HepG2 (cell line): Measurements from ENCODE around the gene CLBA1. TPM values are rescaled to one million over a fixed set of nuclear protein-coding genes. Genes with fewer than 3 reads are reported as not detected.
A peak's percentile ranks its signal among the peaks of the same experiment; 100 is the strongest.

ENCODE experiments used
- ATAC-seq: fragments of 200-7000 bp; cut with Tn5 transposase; 3 replicates; pipeline ENCODE4 v1.9.1; 2020; ENCODE audit warnings: mild to moderate bottlenecking, moderate library complexity
- BruUV-seq: library from RNA; stranded (reverse); fragments of 400-500 nt; replicated peaks from 2 replicates; lab custom pipeline; 2021; lab: Mats Ljungman, UMichigan
- CTCF ChIA-PET: fragments of 300-600 bp; formaldehyde crosslinking; extraction: SDS; loops from one replicate; lab custom pipeline; 2021; ENCODE audit warnings: low total read pairs, inconsistent platforms, low intra/inter-chr PET ratio; lab: Yijun Ruan, JAX
- POLR2A ChIA-PET: fragments of 350-600 bp; sonication (Branson Sonifier 250); formaldehyde crosslinking; loops from one replicate; lab custom pipeline; 2020; ENCODE audit warnings: antibody characterized with exemption, inconsistent platforms; lab: Yijun Ruan, JAX
- DNase-seq: peaks from one replicate; pipeline ENCODE4 v3.0.0-alpha.2; 2015; ENCODE audit warnings: low spot score
- FAIRE-seq: peaks from 3 replicates; lab custom pipeline; 2011; peaks lifted over from hg19 to GRCh38; lab: Jason Lieb, UNC
- H2AFZ ChIP-seq: one replicate; pipeline ENCODE4 v1.6.1; 2011; ENCODE audit warnings: low read length, inconsistent platforms
- H3K27ac ChIP-seq: fragments of 300-600 bp; 3 replicates; pipeline ENCODE4 v1.8.0; 2011; ENCODE audit warnings: mixed run types, mild to moderate bottlenecking, mixed read lengths, low read length, inconsistent platforms; ENCODE audit not compliant: insufficient read depth; ENCODE audit errors: extremely low read length
- H3K27me3 ChIP-seq, 2 experiments: fragments of 200-600 bp in 1 of 2; 2 replicates in 1 of 2; 3 replicates in 1 of 2; pipeline versions ENCODE4 v1.6.0 to v1.8.0; 2011; ENCODE audit warnings: low read length in 2 of 2, mild to moderate bottlenecking in 2 of 2, moderate library complexity in 2 of 2, inconsistent platforms in 1 of 2; ENCODE audit not compliant: insufficient read depth in 2 of 2, control insufficient read depth in 1 of 2
- H3K36me3 ChIP-seq, 2 experiments: fragments of 200-600 bp in 1 of 2; replicated peaks in 1 of 2; 2 replicates in 1 of 2; 3 replicates in 1 of 2; pipeline versions ENCODE4 v1.5.1 to v1.8.0; 2011; ENCODE audit warnings: low read length in 2 of 2, inconsistent platforms in 1 of 2; ENCODE audit not compliant: insufficient read depth in 2 of 2, control insufficient read depth in 1 of 2
- H3K4me1 ChIP-seq: 2 replicates; pipeline ENCODE4 v1.5.1; 2012; ENCODE audit warnings: low read length, inconsistent platforms; ENCODE audit not compliant: insufficient read depth
- H3K4me2 ChIP-seq: 2 replicates; pipeline ENCODE4 v1.6.0; 2011; ENCODE audit warnings: low read depth, low read length, inconsistent platforms
- H3K4me3 ChIP-seq, 3 experiments: fragments of 200-600 bp in 1 of 3; sonication (generic), shearing (Covaris generic) in 1 of 3; replicated peaks in 1 of 3; 2 replicates each; pipeline ENCODE4 v1.5.1; 2011 to 2016; ENCODE audit warnings: low read length in 3 of 3, inconsistent platforms in 2 of 3, low read depth in 2 of 3, mild to moderate bottlenecking in 2 of 3, control low read depth in 1 of 3, mixed read lengths in 1 of 3; ENCODE audit not compliant: insufficient read depth in 1 of 3
- H3K79me2 ChIP-seq: one replicate; pipeline ENCODE4 v1.6.1; 2011; ENCODE audit warnings: low read length, inconsistent platforms; ENCODE audit not compliant: insufficient read depth
- H3K9ac ChIP-seq: 2 replicates; pipeline ENCODE4 v1.6.0; 2011; ENCODE audit warnings: mild to moderate bottlenecking, low read depth, low read length, inconsistent platforms; ENCODE audit not compliant: insufficient read depth
- H3K9me3 ChIP-seq: 2 replicates; pipeline ENCODE4 v1.5.1; 2012; ENCODE audit warnings: mild to moderate bottlenecking, low read length
- H4K20me1 ChIP-seq: 2 replicates; pipeline ENCODE4 v1.6.0; 2011; ENCODE audit warnings: inconsistent platforms, mild to moderate bottlenecking, low read length, moderate library complexity; ENCODE audit not compliant: insufficient read depth
- SKI ChIP-seq: fragments of 450-650 bp; IDR thresholded peaks from one replicate; pipeline ENCODE4 v1.6.1; 2018; ENCODE audit warnings: mild to moderate bottlenecking; ENCODE audit not compliant: partially characterized antibody
- TAF15 ChIP-seq: fragments of 200-400 bp; formaldehyde crosslinking; IDR thresholded peaks from one replicate; pipeline ENCODE4 v1.6.1; 2018; ENCODE audit warnings: mild to moderate bottlenecking, low read depth, low read length; ENCODE audit not compliant: poor library complexity, severe bottlenecking
- ZFYVE20 ChIP-seq: sonication (generic); formaldehyde crosslinking; IDR thresholded peaks from 2 replicates; pipeline ENCODE4 v1.8.0; 2023; ENCODE audit warnings: low read depth, mild to moderate bottlenecking, moderate library complexity, missing genetic modification reagents, borderline replicate concordance
- WGBS: methylation state at CpG from one replicate; pipeline ENCODE4 v1.1.6; 2017; ENCODE audit warnings: low lambda C conversion rate; 5-methylcytosine and 5-hydroxymethylcytosine counted together
- in situ Hi-C: cut with HindIII; loops from 2 replicates; pipeline ENCODE4 v1.10.0; 2017; ENCODE audit warnings: low pct_unique_long_range_greater_than_20kb; ENCODE audit not compliant: extremely low pct_ligation_motif_present
- intact Hi-C: fragments of 100-400 bp; cut with micrococcal nuclease; formaldehyde crosslinking; loops from one replicate; pipeline ENCODE4 v1.10.0; 2022; ENCODE audit not compliant: unreplicated experiment
- polyA plus RNA-seq, 8 experiments: library from polyadenylated mRNA; depleted of rRNA in 3 of 8; stranded (reverse) in 7 of 8; unstranded in 1 of 8; fragments of >200 nt; fragmentation: Illumina TruSeq in 4 of 8; extraction: Trizol in 4 of 8; gene quantifications; 2 replicates each; pipeline versions ENCODE4 v1.2.1 to v1.2.3, GENCODE V29; 2011 to 2016; ENCODE audit warnings: low read depth in 4 of 8, missing spikeins in 1 of 8, mixed read lengths in 1 of 8; ENCODE audit not compliant: insufficient read depth in 1 of 8
- total RNA-seq, 5 experiments: library from RNA; depleted of rRNA; stranded (reverse); fragments of >200 nt; fragmentation: Illumina TruSeq; extraction: Trizol; gene quantifications; 2 replicates each; pipeline ENCODE4 v1.2.3, GENCODE V29; 2016; ENCODE audit warnings: low read depth in 1 of 5
- TF ChIP-seq, protein P1 (sequence below): sonication (generic); formaldehyde crosslinking; IDR thresholded peaks from 2 replicates; pipeline ENCODE4 v1.4.0; 2020; ENCODE audit warnings: mild to moderate bottlenecking, missing genetic modification reagents
- TF ChIP-seq, protein P2 (sequence below): fragments of 450-650 bp; IDR thresholded peaks from 2 replicates; pipeline ENCODE4 v1.6.1; 2016
- TF ChIP-seq, protein P3 (sequence below): sonication (generic); formaldehyde crosslinking; IDR thresholded peaks from 2 replicates; pipeline ENCODE4 v1.4.0; 2020; ENCODE audit warnings: mild to moderate bottlenecking, missing genetic modification reagents

CLBA1 gene
- total and polyA plus RNA-seq, 2 of the 13 experiments (the other 11 are each of a cell fraction or from before 2014, with no cell fraction given) = 1.2 to 1.4 TPM

DNA sequence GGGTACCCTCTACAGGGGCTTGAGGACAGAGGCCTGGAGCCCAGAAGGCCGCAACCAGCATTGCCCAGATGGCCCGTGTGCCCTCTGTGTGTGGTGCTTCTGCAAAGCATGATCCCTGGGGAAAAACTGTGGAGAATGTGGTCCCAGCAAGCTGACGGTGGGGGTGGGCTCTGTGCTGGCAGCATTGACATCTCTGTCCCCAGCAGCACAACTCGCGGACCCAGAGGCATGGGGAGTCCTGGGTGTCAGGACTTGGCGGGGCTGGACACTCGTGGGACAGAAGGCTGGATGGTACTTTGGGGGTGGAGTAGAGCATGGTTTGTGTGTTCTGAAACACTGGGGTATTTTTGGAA is 4.3 kb downstream of the CLBA1 start:
- DNase-seq (no peak), FAIRE-seq (no peak)
- H4K20me1 ChIP-seq = no peaks in the 10 kb centered on the region
- H3K27ac ChIP-seq = no peak overlapping the region
- no TSS peak for BruUV-seq
- no peak overlapping the region for H2AFZ ChIP-seq
- in situ Hi-C loops (no loop called here), intact Hi-C loops (no loop called here)
- ChIA-PET CTCF (no interaction called here), POLR2A (no interaction called here)
- H3K36me3 ChIP-seq = no peaks in the 10 kb centered on the region
- H3K79me2 ChIP-seq = no peaks in the 10 kb centered on the region
- H3K27me3 ChIP-seq = no peaks in the 10 kb centered on the region; a peak in 1 of 5 replicates
- TF ChIP-seq SKI (no peak), TAF15 (no peak)
- TF ChIP-seq, protein P1, sequence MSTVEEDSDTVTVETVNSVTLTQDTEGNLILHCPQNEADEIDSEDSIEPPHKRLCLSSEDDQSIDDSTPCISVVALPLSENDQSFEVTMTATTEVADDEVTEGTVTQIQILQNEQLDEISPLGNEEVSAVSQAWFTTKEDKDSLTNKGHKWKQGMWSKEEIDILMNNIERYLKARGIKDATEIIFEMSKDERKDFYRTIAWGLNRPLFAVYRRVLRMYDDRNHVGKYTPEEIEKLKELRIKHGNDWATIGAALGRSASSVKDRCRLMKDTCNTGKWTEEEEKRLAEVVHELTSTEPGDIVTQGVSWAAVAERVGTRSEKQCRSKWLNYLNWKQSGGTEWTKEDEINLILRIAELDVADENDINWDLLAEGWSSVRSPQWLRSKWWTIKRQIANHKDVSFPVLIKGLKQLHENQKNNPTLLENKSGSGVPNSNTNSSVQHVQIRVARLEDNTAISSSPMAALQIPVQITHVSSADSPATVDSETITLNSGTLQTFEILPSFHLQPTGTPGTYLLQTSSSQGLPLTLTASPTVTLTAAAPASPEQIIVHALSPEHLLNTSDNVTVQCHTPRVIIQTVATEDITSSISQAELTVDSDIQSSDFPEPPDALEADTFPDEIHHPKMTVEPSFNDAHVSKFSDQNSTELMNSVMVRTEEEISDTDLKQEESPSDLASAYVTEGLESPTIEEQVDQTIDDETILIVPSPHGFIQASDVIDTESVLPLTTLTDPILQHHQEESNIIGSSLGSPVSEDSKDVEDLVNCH = no peak
- TF ChIP-seq, all 625 proteins: peak for 0
- Histone ChIP-seq H3K9ac (no peak overlapping the region), H3K9me3 (no peaks in the 10 kb centered on the region), H3K4me1 (peaks cover 15% of the 10 kb centered on the region), H3K4me3 (no peak overlapping the region), H3K4me2 (no peak overlapping the region)
- WGBS = 75% methylated on average over 5 of the region's 7 CpGs
- no peak for ATAC-seq

DNA sequence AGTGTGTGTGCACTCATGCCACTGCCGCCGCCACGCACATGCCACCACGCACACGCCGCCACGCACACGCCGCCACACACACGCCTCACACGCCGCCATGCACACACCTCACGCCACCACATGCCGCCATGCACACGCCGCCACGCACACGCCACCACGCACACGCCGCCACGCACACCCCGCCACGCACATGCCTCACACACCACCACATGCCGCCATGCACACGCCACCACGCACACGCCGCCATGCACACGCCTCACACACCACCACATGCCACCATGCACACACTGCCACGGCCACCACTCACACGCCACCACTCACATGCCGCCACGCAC is 6.3 kb downstream of the CLBA1 start:
- BruUV-seq = no TSS peak
- Histone ChIP-seq H3K36me3 (no peaks in the 10 kb centered on the region), H3K4me1 (peaks cover 3% of the 10 kb centered on the region), H3K4me2 (no peak overlapping the region), H3K27me3 (no peaks in the 10 kb centered on the region), H3K9me3 (no peaks in the 10 kb centered on the region), H3K27ac (no peak overlapping the region), H3K9ac (no peak overlapping the region), H3K79me2 (no peaks in the 10 kb centered on the region), H2AFZ (no peak overlapping the region), H3K4me3 (no peak overlapping the region), H4K20me1 (no peaks in the 10 kb centered on the region)
- no peak for ATAC-seq
- no peak for DNase-seq
- intact Hi-C loops = no loop called here
- ChIA-PET POLR2A (no interaction called here), CTCF (no interaction called here)
- 90% methylated on average over 34 of the region's 34 CpGs for WGBS
- FAIRE-seq = no peak
- 0 out of 2 replicates have a peak, but pooled peaks have one; percentile 50 for TF ChIP-seq ZFYVE20 (CRISPR knock-in tag)
- TF ChIP-seq, protein P2, sequence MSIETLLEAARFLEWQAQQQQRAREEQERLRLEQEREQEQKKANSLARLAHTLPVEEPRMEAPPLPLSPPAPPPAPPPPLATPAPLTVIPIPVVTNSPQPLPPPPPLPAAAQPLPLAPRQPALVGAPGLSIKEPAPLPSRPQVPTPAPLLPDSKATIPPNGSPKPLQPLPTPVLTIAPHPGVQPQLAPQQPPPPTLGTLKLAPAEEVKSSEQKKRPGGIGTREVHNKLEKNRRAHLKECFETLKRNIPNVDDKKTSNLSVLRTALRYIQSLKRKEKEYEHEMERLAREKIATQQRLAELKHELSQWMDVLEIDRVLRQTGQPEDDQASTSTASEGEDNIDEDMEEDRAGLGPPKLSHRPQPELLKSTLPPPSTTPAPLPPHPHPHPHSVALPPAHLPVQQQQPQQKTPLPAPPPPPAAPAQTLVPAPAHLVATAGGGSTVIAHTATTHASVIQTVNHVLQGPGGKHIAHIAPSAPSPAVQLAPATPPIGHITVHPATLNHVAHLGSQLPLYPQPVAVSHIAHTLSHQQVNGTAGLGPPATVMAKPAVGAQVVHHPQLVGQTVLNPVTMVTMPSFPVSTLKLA = peak; percentile 52
- TF ChIP-seq, protein P3, sequence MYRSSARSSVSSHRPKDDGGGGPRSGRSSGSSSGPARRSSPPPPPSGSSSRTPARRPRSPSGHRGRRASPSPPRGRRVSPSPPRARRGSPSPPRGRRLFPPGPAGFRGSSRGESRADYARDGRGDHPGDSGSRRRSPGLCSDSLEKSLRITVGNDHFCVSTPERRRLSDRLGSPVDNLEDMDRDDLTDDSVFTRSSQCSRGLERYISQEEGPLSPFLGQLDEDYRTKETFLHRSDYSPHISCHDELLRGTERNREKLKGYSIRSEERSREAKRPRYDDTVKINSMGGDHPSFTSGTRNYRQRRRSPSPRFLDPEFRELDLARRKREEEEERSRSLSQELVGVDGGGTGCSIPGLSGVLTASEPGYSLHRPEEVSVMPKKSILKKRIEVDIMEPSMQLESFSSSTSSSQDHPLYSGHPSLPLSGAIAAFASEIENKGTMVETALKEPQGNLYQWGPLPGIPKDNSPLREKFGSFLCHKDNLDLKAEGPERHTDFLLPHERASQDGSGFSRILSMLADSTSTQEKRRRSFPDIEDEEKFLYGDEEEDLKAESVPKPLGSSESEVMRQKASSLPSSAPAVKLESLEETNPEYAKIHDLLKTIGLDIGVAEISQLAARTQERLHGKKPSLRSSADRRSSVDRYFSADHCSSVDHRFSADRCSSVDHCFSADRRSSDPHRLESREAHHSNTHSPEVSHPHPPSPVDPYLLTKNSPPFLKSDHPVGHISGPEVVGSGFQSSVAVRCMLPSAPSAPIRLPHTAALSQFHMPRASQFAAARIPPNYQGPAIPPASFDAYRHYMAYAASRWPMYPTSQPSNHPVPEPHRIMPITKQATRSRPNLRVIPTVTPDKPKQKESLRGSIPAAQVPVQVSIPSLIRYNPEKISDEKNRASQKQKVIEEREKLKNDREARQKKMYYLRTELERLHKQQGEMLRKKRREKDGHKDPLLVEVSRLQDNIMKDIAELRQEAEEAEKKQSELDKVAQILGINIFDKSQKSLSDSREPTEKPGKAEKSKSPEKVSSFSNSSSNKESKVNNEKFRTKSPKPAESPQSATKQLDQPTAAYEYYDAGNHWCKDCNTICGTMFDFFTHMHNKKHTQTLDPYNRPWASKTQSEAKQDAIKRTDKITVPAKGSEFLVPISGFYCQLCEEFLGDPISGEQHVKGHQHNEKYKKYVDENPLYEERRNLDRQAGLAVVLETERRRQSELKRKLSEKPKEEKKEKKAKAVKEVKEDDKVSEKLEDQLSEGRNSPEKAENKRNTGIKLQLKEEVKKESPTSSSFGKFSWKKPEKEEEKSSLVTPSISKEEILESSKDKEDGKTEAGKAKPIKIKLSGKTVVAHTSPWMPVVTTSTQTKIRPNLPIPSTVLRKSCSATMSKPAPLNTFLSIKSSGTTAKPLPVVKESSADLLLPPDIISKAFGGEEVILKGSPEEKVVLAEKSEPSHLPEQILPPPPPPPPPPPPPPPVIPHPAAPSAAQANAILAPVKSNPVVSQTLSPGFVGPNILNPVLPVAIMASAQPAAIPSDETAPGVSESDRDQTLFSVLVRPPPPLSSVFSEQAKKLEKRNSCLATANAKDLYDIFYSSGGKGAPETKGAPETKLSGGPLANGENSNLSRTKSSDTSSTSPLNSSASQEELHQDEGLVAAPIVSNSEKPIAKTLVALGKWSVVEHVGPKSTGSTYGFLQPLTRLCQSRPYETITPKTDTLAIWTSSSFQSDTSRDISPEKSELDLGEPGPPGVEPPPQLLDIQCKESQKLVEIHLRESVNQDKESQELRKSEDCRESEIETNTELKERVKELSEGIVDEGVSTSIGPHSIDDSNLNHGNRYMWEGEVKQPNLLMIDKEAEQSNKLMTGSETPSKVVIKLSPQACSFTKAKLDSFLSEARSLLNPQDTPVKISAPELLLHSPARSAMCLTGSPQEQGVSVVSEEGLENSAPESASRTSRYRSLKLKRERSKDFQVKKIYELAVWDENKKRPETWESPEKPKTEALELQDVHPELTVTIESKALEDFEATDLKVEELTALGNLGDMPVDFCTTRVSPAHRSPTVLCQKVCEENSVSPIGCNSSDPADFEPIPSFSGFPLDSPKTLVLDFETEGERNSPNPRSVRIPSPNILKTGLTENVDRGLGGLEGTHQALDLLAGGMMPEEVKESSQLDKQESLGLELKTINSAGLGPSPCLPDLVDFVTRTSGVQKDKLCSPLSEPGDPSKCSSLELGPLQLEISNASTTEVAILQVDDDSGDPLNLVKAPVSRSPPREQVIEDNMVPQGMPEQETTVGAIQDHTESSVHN (CRISPR knock-in tag) = no peak
- in situ Hi-C loops = no loop called here
